Stimulated activated CD4-positive, alpha-beta T cell treated with anti-CD3 and anti-CD28 coated beads, Interleukin-2, amount 100 ng/mL, for 48 hours (primary cell): ENCODE measurements around the gene SNRPD2.
"Not testable (repeated sequence)": the region's sequence is repeated elsewhere in the genome, so short reads cannot be mapped to it uniquely, and the experiment has no call there.

ENCODE experiments used
- DNase-seq, 2 donors: peaks; one replicate each; pipeline ENCODE4 v3.0.0-alpha.2; 2020

SNRPD2 gene

GRCh38 chr19:45691516-45692186, at the start of gene SNRPD2:
SNRPD2 (minus strand) TSS chr19:45691953; CDS start chr19:45691888, 65 bp downstream.
- DNase-seq, result peak; percentile 92 to 95

- no peak for DNase-seq
These were observed 48.0 kb upstream of the SNRPD2 start for GRCh38 chr19:45739498-45740439.

GRCh38 chr19:45733160-45733810, 41.5 kb upstream of the SNRPD2 start, which contains the start of gene MEIOSIN:
MEIOSIN (plus strand) TSS chr19:45733439; CDS start chr19:45735377, 1,938 bp downstream.
- no peak for DNase-seq

- peak; percentile 87 to 92 for DNase-seq
These were observed 38.9 kb upstream of the SNRPD2 start, which contains the start of gene FBXO46 for GRCh38 chr19:45730368-45731288. FBXO46 (minus strand) TSS chr19:45730896; CDS start chr19:45713495, 17,401 bp downstream.

GRCh38 chr19:45729800-45730290, 38.1 kb upstream of the SNRPD2 start:
- peak; percentile 10 to 20 for DNase-seq

GRCh38 chr19:45728683-45729082, 36.9 kb upstream of the SNRPD2 start:
- DNase-seq, result not testable (repeated sequence)

- DNase-seq, result not testable (repeated sequence)
These were observed 28.3 kb upstream of the SNRPD2 start for GRCh38 chr19:45720065-45720464.

- no peak for DNase-seq
These were observed 26.4 kb upstream of the SNRPD2 start for GRCh38 chr19:45717983-45718650.

- peak; percentile 95 for DNase-seq
These were observed 25.6 kb upstream of the SNRPD2 start for GRCh38 chr19:45717131-45717982.

- peak in 1 of 2 donors; percentile 14 for DNase-seq
These were observed 24.8 kb upstream of the SNRPD2 start for GRCh38 chr19:45716359-45717130.

- no peak for DNase-seq
These were observed 23.4 kb upstream of the SNRPD2 start for GRCh38 chr19:45715139-45715538.

- DNase-seq, result no peak
These were observed 21.4 kb upstream of the SNRPD2 start for GRCh38 chr19:45713141-45713540.

- DNase-seq, result no peak
These were observed 20.9 kb upstream of the SNRPD2 start for GRCh38 chr19:45712699-45713067.

GRCh38 chr19:45711851-45712698, 20.3 kb upstream of the SNRPD2 start:
- no peak for DNase-seq

GRCh38 chr19:45710356-45711130, 18.8 kb upstream of the SNRPD2 start:
- no peak for DNase-seq

GRCh38 chr19:45705710-45706415, 14.1 kb upstream of the SNRPD2 start:
- no peak for DNase-seq

GRCh38 chr19:45705115-45705514, 13.4 kb upstream of the SNRPD2 start:
- no peak for DNase-seq
